T-helper 2 cell treated with Interferon-gamma antibody and Interleukin-4, amounts not matched to agents 100 ng/mL and 5 ng/mL, for 36 hours (primary cell): ENCODE results near the gene OR13C3. TPM values are rescaled to one million over a fixed set of nuclear protein-coding genes. Genes with fewer than 3 reads are reported as not detected.

Experiments
- total RNA-seq: library from RNA; stranded (reverse); gene quantifications from 2 replicates; pipeline ENCODE4 v1.2.3, GENCODE V29; 2022

OR13C3 gene
- total RNA-seq, 1 donor from 2014 or later, result not detected

Other genes with a start within 250 kb of the OR13C3 start
- not detected in 2 replicates for gene OR13F1, start 32.6 kb downstream of the OR13C3 start, total RNA-seq
- gene OR13C4, start 9.6 kb downstream of the OR13C3 start, total RNA-seq, result not detected in 2 replicates
- gene OR13C8, start 32.3 kb upstream of the OR13C3 start, total RNA-seq, result not detected in 2 replicates
- gene OR13C5, start 62.6 kb upstream of the OR13C3 start, total RNA-seq, result not detected in 2 replicates
- not detected in 2 replicates for gene OR13C2, start 68.8 kb upstream of the OR13C3 start, total RNA-seq
- gene OR13C9, start 81.3 kb upstream of the OR13C3 start, total RNA-seq, result not detected in 2 replicates
- not detected in 2 replicates for gene OR13D1, start 157.7 kb upstream of the OR13C3 start, total RNA-seq
- gene NIPSNAP3A, start 210.8 kb upstream of the OR13C3 start, total RNA-seq, result 19.3 and 20.1 TPM in 2 replicates
- 0.66 and 0.98 TPM in 2 replicates for gene NIPSNAP3B, start 227.3 kb upstream of the OR13C3 start, total RNA-seq